Measurements from ENCODE around the gene PDIA5.

Gene PDIA5

GRCh38 chr3:123123716-123124616, 57.1 kb downstream of the PDIA5 start:
- H3K36me3 ChIP-seq (replicated peaks): peaks cover 75% of the 10 kb centered on the region
- no peaks in the 10 kb centered on the region for H3K27me3 ChIP-seq (replicated peaks)
- no peak overlapping the region for H3K4me3 ChIP-seq (ENCODE audit: low read depth, low read length)
- in situ Hi-C loops (cut with HindIII; ENCODE audit: low pct_ligation_motif_present, low sequenced_read_pairs): no loop called here
- no peak for TF ChIP-seq CTCF (IDR thresholded peaks at IDR 0.05; ENCODE audit: low read depth, low read length, missing control alignments)
- no peak for DNase-seq
- H3K27ac ChIP-seq: no peak overlapping the region

DNA sequence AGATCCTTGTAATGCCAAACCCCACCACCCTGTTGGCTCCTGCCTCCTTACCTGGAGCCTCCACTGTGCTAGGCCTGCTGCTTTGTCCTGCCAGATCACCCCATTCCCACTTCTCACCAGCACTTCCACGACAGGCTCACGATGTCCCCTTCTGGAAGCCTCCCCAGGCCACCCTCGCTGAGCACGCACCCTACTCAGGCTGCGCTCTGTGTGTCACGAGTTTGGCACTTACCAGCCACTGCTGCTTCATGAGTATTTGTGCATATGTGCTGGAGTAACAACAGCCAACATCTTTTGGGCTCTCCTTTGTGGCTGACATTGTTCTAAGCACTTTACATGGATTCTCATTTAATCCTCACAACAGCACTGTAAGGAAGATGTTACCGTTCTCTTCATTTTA, 58.1 kb downstream of the PDIA5 start:
- Histone ChIP-seq H3K27me3 (replicated peaks) (no peaks in the 10 kb centered on the region), H3K36me3 (replicated peaks) (peaks cover 76% of the 10 kb centered on the region), H3K4me3 (ENCODE audit: low read depth, low read length) (no peak overlapping the region), H3K27ac (no peak overlapping the region)
- in situ Hi-C loops (cut with HindIII; ENCODE audit: low pct_ligation_motif_present, low sequenced_read_pairs): no loop called here
- no peak for DNase-seq
- no peak for TF ChIP-seq CTCF (IDR thresholded peaks at IDR 0.05; ENCODE audit: low read depth, low read length, missing control alignments)

DNA sequence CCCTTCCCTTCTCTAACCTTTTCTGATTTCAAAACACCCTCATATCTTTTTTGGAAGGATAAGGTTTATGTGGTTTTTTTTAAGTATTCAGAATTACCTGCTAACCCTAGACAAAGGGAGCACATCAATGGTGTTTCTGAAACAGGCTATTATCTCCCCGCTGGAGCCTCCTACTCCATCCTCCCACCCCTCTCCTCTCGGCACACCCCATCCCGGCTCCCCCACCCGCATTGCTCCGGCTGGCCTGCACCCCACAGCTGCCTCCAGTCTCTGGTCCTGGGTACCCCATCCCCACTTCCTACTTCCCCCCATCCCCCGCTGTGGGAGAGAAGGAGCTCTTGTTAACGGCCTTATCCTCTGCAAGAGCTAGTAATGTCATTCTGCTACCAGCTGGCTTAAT, 59.2 kb downstream of the PDIA5 start:
- peaks cover 74% of the 10 kb centered on the region for H3K36me3 ChIP-seq (replicated peaks)
- in situ Hi-C loops (cut with HindIII; ENCODE audit: low pct_ligation_motif_present, low sequenced_read_pairs): no loop called here
- DNase-seq: no peak
- no peak overlapping the region for H3K4me3 ChIP-seq (ENCODE audit: low read depth, low read length)
- no peak overlapping the region for H3K27ac ChIP-seq
- no peak for TF ChIP-seq CTCF (IDR thresholded peaks at IDR 0.05; ENCODE audit: low read depth, low read length, missing control alignments)
- no peaks in the 10 kb centered on the region for H3K27me3 ChIP-seq (replicated peaks)

DNA sequence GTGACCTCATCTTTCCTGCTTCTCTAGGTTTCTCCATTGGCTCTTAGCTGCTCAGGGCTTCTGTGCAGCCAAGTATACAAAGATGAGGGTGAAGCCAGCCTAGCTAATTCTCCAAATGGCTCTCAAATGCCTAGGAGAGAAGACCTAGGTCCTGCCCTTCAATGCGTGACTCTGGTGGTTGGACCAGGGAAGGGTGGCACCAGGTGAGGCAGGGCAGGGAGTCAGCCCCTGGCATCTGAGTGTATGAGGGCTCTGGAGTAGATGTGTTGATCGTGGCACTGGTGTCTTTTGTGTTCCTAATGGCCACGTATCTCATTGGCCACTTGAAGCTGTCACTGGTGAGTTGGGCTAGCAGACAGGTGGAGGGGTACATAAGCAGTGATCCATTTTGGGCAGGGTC, 59.8 kb downstream of the PDIA5 start:
- TF ChIP-seq CTCF (IDR thresholded peaks at IDR 0.05; ENCODE audit: low read depth, low read length, missing control alignments): no peak
- H3K36me3 ChIP-seq (replicated peaks): peaks cover 70% of the 10 kb centered on the region
- in situ Hi-C loops (cut with HindIII; ENCODE audit: low pct_ligation_motif_present, low sequenced_read_pairs): no loop called here
- H3K4me3 ChIP-seq (ENCODE audit: low read depth, low read length): no peak overlapping the region
- no peak for DNase-seq
- H3K27ac ChIP-seq: no peak overlapping the region
- H3K27me3 ChIP-seq (replicated peaks): no peaks in the 10 kb centered on the region

DNA sequence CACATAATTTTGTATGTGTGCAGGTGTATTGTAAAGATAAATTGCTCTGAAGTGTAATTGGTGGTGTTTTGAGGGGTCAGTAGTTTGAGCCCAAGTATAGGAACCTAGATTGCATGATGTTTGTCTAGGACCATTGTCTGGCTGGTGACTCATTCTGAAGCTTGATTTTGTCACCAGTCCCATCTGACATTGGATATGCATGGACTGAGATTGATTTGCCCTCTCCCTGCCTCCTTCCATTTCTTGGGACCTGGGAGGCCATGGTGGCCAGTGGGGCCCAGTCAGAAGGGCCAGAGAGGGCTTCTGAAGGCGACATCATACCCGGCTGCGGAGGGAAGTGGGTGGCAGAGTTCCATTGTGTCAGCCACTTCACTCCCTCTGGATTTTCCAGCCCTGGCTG, 62.3 kb downstream of the PDIA5 start:
- H3K27ac ChIP-seq: no peak overlapping the region
- H3K36me3 ChIP-seq (replicated peaks): peaks cover 67% of the 10 kb centered on the region
- in situ Hi-C loops (cut with HindIII; ENCODE audit: low pct_ligation_motif_present, low sequenced_read_pairs): no loop called here
- no peaks in the 10 kb centered on the region for H3K27me3 ChIP-seq (replicated peaks)
- no peak overlapping the region for H3K4me3 ChIP-seq (ENCODE audit: low read depth, low read length)
- no peak for TF ChIP-seq CTCF (IDR thresholded peaks at IDR 0.05; ENCODE audit: low read depth, low read length, missing control alignments)
- DNase-seq: no peak

DNA sequence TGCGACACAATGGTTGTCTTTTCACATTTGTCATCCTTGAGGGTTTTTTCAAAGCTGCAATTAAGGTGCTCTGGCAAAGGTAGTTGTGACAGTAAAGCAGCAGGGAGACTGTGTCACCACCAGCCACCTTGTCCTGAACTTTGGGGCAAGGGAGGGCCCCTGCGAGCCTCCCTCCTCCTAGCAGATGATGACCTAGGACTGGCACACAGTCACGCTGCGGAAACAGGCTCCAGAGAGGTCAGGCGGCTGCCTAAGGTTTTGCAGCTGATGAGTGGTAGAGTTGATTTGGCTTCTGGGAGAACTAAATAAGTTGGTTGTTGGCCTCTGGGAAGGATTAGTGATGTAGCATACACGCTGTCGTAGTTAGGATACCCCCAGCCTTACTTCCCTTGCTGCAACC, 62.7 kb downstream of the PDIA5 start:
- in situ Hi-C loops (cut with HindIII; ENCODE audit: low pct_ligation_motif_present, low sequenced_read_pairs): no loop called here
- peaks cover 67% of the 10 kb centered on the region for H3K36me3 ChIP-seq (replicated peaks)

More for the DNA sequence above, 62.7 kb downstream of the PDIA5 start:
- Histone ChIP-seq H3K4me3 (ENCODE audit: low read depth, low read length) (no peak overlapping the region), H3K27ac (no peak overlapping the region), H3K27me3 (replicated peaks) (no peaks in the 10 kb centered on the region)
- no peak for DNase-seq
- TF ChIP-seq CTCF (IDR thresholded peaks at IDR 0.05; ENCODE audit: low read depth, low read length, missing control alignments): no peak

Data from brain microvascular endothelial cell (primary cell).